NCI-H82 treated with DMSO at 0.1 percent for 48 hours (cell line): ENCODE results near the gene MYBPHL.
"Not testable (repeated sequence)": the region's sequence is repeated elsewhere in the genome, so short reads cannot be mapped to it uniquely, and the experiment has no call there.

Source experiments
- DNase-seq: peaks from one replicate; lab custom pipeline; 2025; ENCODE audit not compliant: unreplicated experiment; lab: John Stamatoyannopoulos, UW

MYBPHL gene

GRCh38 chr1:109307274-109308021, 637 bp upstream of the MYBPHL start:
- peak; percentile 99 for DNase-seq

GRCh38 chr1:109305991-109306390, 820 bp downstream of the MYBPHL start:
- not testable (repeated sequence) for DNase-seq

- no peak for DNase-seq
These were observed 2.4 kb downstream of the MYBPHL start for GRCh38 chr1:109304226-109304920.

- no peak for DNase-seq
These were observed 4.9 kb downstream of the MYBPHL start for GRCh38 chr1:109301874-109302273.

GRCh38 chr1:109300650-109301151, 6.1 kb downstream of the MYBPHL start:
- DNase-seq: no peak

- no peak for DNase-seq
These were observed 7.1 kb downstream of the MYBPHL start for GRCh38 chr1:109299558-109300343.

GRCh38 chr1:109298666-109299557, 7.9 kb downstream of the MYBPHL start:
- no peak for DNase-seq

- DNase-seq: no peak
These were observed 10.0 kb downstream of the MYBPHL start for GRCh38 chr1:109296782-109297181.

- DNase-seq: peak; percentile 95
These were observed 10.9 kb downstream of the MYBPHL start for GRCh38 chr1:109295712-109296415.

- DNase-seq: no peak
These were observed 12.3 kb downstream of the MYBPHL start for GRCh38 chr1:109294481-109294880.

- DNase-seq: no peak
These were observed 13.8 kb downstream of the MYBPHL start for GRCh38 chr1:109293026-109293425.

- DNase-seq: no peak
These were observed 14.4 kb downstream of the MYBPHL start for GRCh38 chr1:109292364-109292763.

GRCh38 chr1:109290998-109291397, 15.8 kb downstream of the MYBPHL start:
- DNase-seq: no peak

GRCh38 chr1:109290137-109290536, 16.7 kb downstream of the MYBPHL start:
- DNase-seq: no peak

GRCh38 chr1:109286762-109287161, 20.0 kb downstream of the MYBPHL start:
- DNase-seq: not testable (repeated sequence)

- DNase-seq: no peak
These were observed 22.8 kb downstream of the MYBPHL start for GRCh38 chr1:109283748-109284600.

- peak; percentile 93 for DNase-seq
These were observed 23.7 kb downstream of the MYBPHL start, which contains the start of gene PSRC1 for GRCh38 chr1:109282952-109283747. TSS of gene PSRC1 (minus strand) at chr1:109283145.

- no peak for DNase-seq
These were observed 24.3 kb downstream of the MYBPHL start for GRCh38 chr1:109282497-109282951.
